Nephron progenitor cell (in vitro differentiated cells): ENCODE measurements around the gene PHC2.
A peak's percentile ranks its signal among the peaks of the same experiment; 100 is the strongest.

ENCODE experiments used
- DNase-seq: peaks from one replicate; pipeline ENCODE4 v3.0.0; 2021
- H3K27ac Mint-ChIP-seq: 2 replicates; pipeline ENCODE4 v1.8.0; 2021; ENCODE audit warnings: mild to moderate bottlenecking, moderate library complexity, mixed read lengths
- H3K27me3 Mint-ChIP-seq: 2 replicates; pipeline ENCODE4 v1.8.0; 2021; ENCODE audit warnings: mild to moderate bottlenecking, low read depth, mixed read lengths; ENCODE audit not compliant: poor library complexity
- H3K36me3 Mint-ChIP-seq: 2 replicates; pipeline ENCODE4 v1.8.0; 2021; ENCODE audit warnings: low read depth, mixed read lengths
- H3K4me1 Mint-ChIP-seq: 2 replicates; pipeline ENCODE4 v1.8.0; 2021; ENCODE audit warnings: mixed read lengths
- H3K4me3 Mint-ChIP-seq: 2 replicates; pipeline ENCODE4 v1.8.0; 2021; ENCODE audit warnings: mild to moderate bottlenecking, moderate library complexity, mixed read lengths
- H3K9me3 Mint-ChIP-seq: 2 replicates; pipeline ENCODE4 v1.8.0; 2021; ENCODE audit warnings: mild to moderate bottlenecking, moderate library complexity, mixed read lengths
- CTCF ChIP-seq: fragments of 200-600 bp; sonication (generic); IDR thresholded peaks from 2 replicates; pipeline ENCODE4 v1.5.0; 2021; ENCODE audit warnings: antibody characterized with exemption

The PHC2 gene

DNA sequence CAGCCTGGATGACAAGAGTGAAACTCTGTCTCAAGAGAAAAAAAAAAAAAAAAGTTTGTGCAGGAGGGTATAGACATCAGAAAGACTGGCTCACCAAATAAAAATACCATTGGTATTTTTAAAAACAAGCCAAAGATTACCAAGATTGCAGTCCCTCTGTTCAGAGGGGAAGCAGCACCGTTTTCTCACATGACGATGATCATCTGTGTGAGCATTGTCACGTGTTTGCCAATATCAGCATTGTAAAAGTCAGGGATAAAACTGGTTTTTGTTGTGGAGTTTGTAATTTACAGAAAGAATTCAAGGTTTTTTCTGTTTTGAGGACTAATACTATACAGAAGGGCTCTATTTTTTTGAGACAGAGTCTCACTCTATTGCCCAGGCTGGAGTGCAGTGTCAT lies 148.1 kb downstream of the PHC2 start:
- Mint-ChIP-seq H3K4me3 (no peak overlapping the region), H3K9me3 (no peaks in the 10 kb centered on the region), H3K4me1 (peaks cover 28% of the 10 kb centered on the region), H3K27me3 (no peaks in the 10 kb centered on the region), H3K27ac (no peak overlapping the region), H3K36me3 (peaks cover 78% of the 10 kb centered on the region)
- no peak for TF ChIP-seq CTCF
- no peak for DNase-seq

DNA sequence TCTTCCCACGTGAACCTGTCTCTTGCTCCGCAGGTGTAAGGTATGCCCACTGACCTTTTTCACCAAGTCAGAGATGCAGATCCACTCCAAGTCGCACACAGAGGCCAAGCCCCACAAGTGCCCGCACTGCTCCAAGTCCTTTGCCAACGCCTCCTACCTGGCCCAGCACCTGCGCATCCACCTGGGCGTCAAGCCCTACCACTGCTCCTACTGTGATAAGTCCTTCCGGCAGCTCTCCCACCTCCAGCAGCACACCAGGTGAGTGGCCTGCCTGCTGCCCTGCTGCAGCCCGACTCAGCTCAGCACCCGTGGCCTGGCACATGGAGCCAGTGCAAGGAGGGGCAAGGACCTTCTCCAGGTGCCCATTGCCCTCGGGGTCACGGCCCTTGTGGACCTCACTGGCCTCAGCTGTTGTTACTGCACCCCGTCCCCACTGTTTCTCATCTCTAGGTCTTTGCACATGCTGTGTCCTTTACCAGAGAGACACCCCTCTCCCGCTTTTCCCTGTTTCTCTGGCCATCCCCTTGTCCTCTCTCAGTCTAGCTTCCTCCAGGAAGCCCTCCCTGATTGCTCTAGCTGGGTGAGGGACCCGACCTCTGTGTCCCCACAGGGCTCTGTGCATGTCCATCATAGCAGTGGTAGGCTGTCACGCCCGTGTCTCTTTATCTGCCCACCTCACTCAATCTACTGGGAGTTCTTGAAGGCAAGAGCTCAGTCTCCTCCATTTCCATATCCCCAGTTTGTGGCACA lies 149.2 kb downstream of the PHC2 start:
- peaks cover 20% of the 10 kb centered on the region for H3K4me1 Mint-ChIP-seq
- peak overlapping the region; percentile 68 for H3K27ac Mint-ChIP-seq
- no peaks in the 10 kb centered on the region for H3K9me3 Mint-ChIP-seq
- H3K36me3 Mint-ChIP-seq = peaks cover 78% of the 10 kb centered on the region
- TF ChIP-seq CTCF = no peak
- H3K4me3 Mint-ChIP-seq = no peak overlapping the region
- H3K27me3 Mint-ChIP-seq = no peaks in the 10 kb centered on the region
- no peak for DNase-seq

- Mint-ChIP-seq H3K4me1 (peaks cover 12% of the 10 kb centered on the region), H3K36me3 (peaks cover 72% of the 10 kb centered on the region), H3K27me3 (no peaks in the 10 kb centered on the region), H3K27ac (peak overlapping the region; percentile 7), H3K4me3 (no peak overlapping the region), H3K9me3 (no peaks in the 10 kb centered on the region)
- TF ChIP-seq CTCF = no peak
- no peak for DNase-seq
These were observed 150.7 kb downstream of the PHC2 start for GRCh38 chr1:33280091-33280661.

- TF ChIP-seq CTCF = no peak
- DNase-seq = no peak
- Mint-ChIP-seq H3K4me3 (no peak overlapping the region), H3K9me3 (no peaks in the 10 kb centered on the region), H3K27me3 (no peaks in the 10 kb centered on the region), H3K4me1 (peaks cover 17% of the 10 kb centered on the region), H3K27ac (no peak overlapping the region), H3K36me3 (peaks cover 56% of the 10 kb centered on the region)
These were observed 153.3 kb downstream of the PHC2 start for GRCh38 chr1:33277488-33278084.

- Mint-ChIP-seq H3K27me3 (no peaks in the 10 kb centered on the region), H3K4me3 (no peak overlapping the region), H3K36me3 (peaks cover 47% of the 10 kb centered on the region), H3K9me3 (no peaks in the 10 kb centered on the region), H3K27ac (peak overlapping the region; percentile 82), H3K4me1 (peaks cover 23% of the 10 kb centered on the region)
- TF ChIP-seq CTCF = no peak
- no peak for DNase-seq
These were observed 154.2 kb downstream of the PHC2 start for GRCh38 chr1:33276573-33277298.
